ENCODE results near the gene DOP1B. TPM values are rescaled to one million over a fixed set of nuclear protein-coding genes. Genes with fewer than 3 reads are reported as not detected.

DOP1B gene
- total RNA-seq, 2 donors from 2014 or later = 6.5 to 7.0 TPM

DNA sequence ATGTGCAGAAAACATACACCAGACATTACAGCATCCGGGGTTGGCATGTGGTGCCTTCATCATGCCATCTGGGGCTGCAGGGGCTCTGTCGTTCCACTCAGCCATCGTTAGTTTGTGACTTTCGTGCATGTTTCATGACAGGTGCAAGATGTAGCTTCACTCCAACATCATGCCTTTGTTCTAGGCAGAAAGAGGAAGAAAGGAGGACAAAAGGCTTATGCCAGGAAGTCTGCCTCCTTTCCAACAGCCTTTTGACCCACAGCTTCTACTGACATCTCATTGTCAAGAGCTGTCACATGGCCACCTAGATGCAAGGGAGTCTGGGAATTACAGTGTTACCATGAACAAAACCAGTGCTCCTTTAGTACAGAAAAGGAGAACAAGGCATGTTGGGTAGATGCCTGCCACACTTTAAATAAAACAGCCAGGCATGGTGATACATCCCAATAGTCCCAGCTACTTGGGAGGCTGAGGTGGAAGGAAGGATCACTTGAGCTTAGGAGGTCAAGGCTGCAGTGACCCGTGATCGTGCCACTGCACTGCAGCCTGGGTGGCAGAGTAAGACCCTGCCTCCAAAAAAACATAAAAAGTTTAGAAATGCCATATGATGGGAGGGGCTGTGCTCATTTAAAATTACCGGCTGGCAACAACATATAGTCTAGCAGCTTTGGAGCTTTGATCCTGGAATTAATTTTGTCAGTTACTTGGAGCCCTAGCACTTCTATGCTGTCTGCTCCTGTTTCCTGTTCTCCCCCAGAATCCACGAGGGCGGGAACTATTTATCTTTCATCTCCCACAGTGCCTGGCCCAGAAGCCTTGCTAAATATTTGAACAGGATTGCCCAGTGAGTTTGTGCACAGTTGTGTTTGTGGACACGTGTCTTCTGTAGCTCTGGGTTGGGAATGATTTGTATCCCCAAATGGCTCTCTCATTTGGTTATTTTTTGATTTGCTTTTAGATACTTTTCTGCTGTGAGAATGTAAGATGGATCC lies 7.4 kb downstream of the DOP1B start:
- ATAC-seq (peak in 1 of 2 donors; percentile 34), DNase-seq (no peak)
- intact Hi-C loops (cut with DNase I) = no loop called here

DNA sequence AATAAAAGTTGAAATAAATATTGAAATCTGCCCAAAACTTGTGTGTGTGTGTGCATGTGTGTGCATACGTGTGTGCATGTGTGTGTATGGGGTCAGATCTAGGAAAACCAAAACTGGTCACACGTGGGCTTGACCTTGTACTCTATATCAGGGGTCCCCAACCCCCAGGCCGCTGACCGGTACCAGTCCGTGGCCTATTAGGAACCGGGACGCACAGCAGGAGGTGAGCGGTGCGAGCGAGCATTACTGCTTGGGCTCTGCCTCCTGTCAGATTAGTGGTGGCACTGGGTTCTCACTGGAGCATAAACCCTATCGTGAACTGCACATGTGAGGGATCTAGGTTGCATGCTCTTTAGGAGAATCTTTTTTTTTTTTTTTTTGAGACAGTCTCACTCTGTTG lies 8.7 kb downstream of the DOP1B start:
- DNase-seq (no peak), ATAC-seq (no peak)
- intact Hi-C loops (cut with DNase I) = no loop called here

DNA sequence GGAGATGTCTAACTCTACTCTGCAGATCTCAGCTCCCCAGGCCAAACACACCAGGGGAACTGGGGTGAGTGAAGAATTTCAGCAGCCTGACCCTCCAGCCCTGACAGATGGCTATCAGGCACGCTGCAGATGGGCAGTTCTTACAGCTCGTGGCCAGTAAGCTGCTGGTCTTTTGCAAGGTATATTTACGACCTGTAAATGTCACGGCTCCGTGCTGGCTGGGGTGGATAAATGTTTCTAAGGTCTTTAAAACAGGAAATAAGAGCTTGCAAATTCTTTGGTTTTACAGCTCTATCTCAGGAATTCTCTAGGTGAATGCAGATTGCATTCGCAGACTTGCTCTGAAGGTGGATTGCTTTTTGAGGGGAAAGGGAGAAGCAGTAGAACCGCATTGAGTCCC lies 10.1 kb downstream of the DOP1B start:
- no peak for ATAC-seq
- intact Hi-C loops (cut with DNase I) = no loop called here
- DNase-seq = no peak

DNA sequence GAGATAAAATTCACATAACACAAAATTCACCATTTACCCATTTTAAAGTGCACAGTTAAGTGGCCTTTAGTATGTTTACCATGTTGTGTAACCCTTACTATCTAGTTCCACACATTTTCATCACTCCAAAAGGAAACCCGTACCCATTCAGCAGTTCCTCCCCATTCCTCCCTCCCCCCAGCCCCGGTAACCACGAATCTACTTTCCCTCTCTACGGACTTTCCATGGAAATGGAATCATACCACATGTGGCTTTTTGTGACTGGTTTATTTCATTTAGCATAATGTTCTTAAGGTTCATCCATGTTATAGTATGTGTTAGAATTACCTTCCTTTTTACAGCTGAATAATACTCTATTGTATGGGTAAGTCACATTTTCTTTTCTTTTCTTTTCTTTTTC lies 10.9 kb downstream of the DOP1B start:
- ATAC-seq (no peak), DNase-seq (no peak)
- intact Hi-C loops (cut with DNase I) = no loop called here

DNA sequence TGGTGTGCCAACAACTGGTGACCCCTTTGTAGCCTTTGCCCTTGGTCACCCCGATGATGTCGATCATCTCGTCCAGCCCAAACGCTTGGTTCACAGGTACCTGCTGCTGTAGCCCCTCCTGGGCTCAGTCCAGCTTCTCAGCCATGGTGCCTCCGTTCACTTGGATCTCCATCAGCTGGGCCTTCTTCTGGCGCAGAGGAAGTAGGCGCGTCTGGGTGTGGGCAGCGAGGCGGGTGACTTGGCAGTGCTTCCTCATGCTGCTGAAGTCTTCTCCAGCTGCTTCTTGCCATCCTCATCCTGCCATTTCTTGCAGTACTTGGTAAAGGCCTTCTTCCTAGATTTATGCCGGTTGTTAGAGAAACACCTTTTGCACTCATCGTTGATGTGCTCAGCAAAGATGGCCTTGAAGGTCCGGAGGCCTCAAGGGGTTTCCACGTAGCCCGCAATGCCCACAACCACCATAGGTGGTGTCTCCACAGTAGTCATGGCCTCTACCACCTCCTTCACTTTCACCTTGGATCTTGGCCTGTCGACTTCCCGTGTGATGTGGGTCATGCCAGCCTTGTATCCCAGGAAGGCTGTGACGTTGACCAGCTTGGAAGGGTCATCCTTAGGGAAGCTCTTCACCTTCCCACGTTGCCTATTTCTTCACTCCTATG lies 13.0 kb downstream of the DOP1B start:
- intact Hi-C loops (cut with DNase I) = no loop called here
- DNase-seq (peak; percentile 28), ATAC-seq (no peak)

DNA sequence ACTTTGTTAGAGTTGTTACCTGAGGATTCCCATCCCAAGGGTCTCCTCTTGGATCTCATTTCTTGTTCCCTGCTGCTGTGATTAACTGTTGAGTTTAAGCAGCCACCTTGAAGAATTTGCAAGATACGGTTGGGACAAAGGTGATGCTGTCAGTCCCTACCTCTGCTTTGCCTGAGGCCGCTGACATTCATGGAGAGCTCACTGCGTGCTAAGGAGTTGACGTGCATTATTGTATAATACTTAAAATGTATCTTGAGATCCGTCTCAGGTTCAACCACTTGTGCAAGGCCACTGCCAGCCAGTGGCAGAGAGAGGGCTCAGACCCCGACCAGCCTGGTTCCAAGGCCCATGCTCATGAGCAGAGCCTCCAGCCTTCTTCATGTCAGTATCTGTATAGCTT lies 14.2 kb downstream of the DOP1B start:
- no peak for ATAC-seq
- DNase-seq = no peak
- intact Hi-C loops (cut with DNase I) = no loop called here

DNA sequence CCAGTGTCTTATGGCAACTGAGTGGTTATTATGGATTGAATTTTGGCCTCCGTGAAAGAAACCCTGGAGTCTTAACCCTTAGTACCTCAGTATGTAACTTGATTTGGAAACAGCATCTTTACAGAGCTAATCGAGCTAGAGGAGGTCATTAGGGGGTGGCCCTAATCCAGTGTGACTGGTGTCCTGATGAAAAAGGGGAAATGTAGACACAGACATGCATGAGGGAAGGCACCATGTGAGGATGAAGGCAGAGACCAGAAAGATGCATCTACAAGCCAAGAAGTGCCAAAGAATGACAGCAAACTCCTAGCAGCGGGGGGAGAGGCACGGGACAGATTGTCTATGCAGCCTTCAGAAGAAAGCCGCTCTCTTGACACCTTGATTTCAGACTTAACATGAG lies 14.7 kb downstream of the DOP1B start:
- ATAC-seq (peak in 1 of 2 donors; percentile 9), DNase-seq (no peak)
- intact Hi-C loops (cut with DNase I) = no loop called here

DNA sequence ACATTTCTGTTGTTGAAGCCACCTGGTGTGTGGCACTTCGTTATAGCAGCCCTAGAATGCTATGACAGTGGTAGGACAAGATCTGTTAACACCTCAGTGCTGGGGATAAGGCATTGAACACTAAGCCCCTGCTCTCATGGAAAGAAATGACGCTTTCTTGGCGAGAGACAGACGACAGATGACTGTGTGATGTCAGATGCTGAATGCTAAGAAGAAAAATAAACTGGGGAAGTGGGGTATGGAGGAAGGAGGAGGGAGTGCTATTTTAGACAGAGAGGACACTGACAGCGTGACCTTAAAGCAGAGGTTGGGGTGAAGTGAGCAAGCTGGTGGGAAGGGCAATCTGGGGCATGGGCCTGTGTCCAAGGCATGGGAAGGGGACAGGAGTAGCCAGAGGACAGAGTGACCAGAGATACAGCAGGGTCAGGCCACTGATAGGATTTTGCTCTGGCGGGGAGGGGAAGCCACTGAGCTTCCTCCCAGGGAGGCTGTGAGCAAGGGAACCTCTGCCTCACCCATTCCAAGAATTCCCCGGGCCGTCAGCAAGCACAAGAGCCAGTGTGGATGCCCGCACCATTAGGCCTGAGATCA lies 15.2 kb downstream of the DOP1B start:
- DNase-seq (peak; percentile 36), ATAC-seq (peak; percentile 59 to 79)
- intact Hi-C loops (cut with DNase I) = no loop called here

DNA sequence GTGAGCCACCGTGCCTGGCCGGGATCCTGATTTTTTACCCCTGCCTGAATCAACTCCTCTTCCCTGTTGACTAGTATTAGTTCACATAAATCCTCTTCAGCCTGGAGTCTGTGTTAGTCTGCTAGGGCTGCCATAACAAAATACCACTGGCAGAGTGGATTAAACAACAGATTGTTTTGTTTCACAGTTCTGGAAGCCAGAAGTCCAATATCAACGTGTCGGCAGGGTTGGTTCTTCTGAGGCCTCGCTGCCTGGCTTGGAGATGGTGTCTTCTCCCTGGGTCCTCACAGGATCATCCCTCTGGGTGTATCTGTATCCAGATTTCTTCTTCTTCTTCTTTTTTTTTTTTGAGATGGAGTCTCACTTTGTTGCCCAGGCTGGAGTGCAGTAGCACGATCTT lies 18.2 kb downstream of the DOP1B start:
- no peak for ATAC-seq
- DNase-seq = no peak
- intact Hi-C loops (cut with DNase I) = no loop called here

DNA sequence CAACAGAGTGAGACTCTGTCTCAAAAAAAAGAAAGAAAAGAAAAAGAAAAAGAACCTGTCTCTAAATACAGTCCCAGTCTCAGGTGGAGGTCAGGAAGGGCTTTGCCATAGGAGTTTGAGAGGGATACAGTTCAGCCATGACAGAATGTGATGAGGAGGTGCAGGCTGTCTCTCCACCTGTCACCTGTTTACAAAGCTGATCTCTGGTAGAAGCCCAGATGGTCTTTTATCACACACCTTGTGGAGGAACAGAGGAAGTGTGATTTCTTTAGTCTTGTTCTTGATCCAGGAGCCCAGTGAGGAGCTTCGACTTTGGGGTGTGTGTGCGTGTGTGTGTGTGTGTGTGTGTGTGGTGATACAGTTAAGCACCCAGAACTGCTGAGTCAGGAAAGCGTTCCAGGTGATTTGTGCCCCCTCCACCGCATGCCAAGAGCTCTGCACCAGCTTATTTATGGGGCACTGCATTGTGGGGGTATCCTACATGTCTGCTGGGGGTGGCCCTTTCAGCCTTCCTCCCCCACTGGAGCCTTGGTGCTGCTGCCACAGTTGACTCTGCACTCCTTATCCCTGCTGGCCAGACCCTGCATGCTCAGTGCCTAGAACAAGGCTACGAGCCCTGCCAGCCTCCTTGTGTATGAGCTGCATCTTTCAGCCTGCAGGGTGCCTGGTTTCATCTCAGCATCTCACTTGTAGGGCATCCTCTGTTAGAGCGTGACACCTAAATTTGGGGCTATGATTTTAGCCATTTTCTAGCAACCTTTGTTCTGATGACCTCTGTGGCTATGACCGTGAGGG lies 19.3 kb downstream of the DOP1B start:
- DNase-seq = no peak
- intact Hi-C loops (cut with DNase I) = no loop called here
- ATAC-seq = no peak

DNA sequence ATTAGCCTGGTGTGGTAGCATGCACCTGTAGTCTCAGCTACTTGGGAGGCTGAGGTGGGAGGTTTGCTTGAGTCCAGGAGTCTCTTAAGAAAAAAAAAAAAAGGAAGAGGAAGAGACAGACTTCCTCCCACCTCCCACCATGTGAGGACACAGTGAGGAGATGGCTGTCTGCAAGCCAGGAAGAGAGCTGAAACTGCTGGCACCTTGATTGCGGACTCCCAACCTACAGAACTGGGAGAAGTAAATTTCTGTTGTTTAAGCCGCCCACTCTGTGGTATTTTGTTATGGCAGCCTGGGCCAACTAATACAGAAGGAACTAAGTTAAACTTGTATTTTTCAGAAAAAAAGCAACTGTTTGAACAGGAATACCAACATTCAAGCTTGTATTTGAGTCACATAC lies 21.7 kb downstream of the DOP1B start:
- ATAC-seq (no peak), DNase-seq (no peak)
- intact Hi-C loops (cut with DNase I) = no loop called here

DNA sequence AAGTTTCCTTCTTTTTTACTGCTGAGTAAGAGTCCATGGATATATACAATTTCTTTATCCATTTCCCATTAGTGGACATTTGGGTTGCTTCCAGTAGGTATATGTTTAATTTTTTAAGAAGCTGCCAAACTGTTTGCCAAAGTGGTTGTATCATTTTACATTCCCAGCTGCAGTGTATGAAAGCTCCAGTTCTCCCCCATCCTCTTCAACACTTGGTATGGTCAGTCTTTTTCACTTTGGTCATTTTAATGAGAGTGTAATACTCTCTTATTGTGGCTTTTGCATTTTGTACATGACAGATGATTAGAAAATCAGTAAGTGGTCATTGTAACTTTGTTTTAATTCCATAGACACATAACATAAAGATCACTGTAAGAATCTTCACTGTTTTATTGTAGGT lies 22.5 kb downstream of the DOP1B start:
- intact Hi-C loops (cut with DNase I) = no loop called here
- no peak for ATAC-seq
- no peak for DNase-seq

DNA sequence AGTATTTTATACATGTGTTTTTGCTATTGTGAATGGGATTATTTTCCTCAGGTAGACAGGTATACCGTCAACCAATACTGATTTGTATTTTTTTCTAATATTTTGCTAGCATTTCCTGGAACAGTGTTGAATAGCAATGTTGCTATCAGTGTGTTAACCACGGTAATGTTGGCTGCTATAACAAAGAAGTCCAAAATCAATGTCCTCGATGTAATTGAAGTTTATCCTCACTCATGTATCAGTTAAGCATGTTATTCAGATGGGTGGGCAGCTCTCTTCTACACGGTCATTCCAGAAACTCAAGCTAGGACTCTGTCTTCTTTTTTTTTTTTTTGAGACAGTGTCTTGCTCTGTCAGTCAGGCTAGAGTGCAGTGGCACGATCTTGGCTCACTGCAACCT lies 24.3 kb downstream of the DOP1B start:
- intact Hi-C loops (cut with DNase I) = no loop called here
- no peak for ATAC-seq
- DNase-seq = no peak

DNA sequence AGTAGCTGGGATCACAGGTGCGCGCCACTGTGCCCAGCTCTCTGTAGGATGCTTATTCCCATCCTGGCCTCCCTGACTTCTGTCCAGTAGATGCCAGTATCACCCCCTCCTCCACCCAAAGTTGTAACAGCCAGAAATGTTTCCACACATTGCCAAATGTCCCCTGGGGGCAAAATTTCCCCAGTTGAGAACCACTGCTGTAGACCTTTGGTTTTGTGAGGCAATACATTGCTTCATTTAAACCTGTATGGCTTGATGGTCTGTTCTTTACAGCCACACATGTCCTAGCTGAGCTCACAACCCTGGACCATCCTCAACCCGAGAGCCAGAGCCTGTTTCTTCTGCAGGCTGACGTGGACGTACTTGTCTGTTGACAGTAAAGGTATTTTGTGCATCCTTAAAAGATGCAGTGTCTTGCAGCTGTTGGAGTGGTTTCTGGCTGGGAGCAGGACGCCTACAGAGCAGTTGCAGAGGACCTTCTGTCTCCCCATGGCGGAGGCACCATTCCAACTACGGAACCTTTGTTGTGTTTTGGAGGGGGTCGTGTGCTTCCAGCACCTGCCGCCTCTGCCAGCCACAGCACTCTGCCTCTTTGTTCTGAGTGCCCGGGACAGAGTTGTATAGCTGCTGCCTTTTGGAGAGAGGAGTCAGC lies 26.6 kb downstream of the DOP1B start:
- no peak for ATAC-seq
- intact Hi-C loops (cut with DNase I) = no loop called here
- DNase-seq = no peak

DNA sequence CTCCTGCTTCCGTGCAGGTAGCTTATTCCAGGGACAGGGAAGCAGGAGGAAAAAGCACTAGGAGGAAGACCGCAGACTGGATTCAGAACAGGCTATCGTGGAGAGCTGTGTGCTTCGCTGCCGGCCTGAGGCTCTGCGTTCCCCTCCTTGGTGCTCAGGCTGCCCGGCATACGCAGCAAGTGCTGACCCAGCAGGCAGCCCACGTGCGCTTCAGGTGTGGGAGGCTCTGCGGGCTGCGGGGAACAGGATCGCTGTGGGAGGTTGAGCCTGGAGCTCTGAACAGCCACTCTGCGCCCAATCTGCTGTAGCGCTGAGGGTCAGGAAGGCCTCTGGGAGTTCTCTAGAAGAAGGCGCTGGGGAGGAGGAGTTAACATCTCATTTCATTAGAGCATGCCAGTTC lies 27.9 kb downstream of the DOP1B start:
- intact Hi-C loops (cut with DNase I) = no loop called here
- no peak for ATAC-seq

DNA sequence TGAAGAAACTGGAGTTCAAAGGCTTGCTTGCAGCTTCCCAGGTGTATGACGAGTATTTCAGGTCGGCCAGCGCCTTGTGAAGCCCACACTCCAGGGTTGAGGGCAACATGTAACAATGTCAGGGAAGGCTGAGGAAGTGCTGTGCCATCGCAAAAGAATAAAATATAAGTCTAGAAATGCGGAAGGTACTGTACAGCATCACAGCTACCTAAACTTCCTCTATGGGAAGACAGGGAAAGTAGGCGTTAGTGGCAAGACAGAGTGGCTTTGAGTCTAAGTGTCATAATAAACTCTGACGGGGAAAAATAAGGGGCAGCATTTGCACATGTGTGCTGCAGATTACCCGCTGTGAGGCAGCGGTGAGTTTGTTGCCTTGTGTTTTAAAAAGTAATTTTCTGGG lies 28.9 kb downstream of the DOP1B start:
- ATAC-seq (no peak), DNase-seq (no peak)
- intact Hi-C loops (cut with DNase I) = no loop called here

More for the DNA sequence above, 27.9 kb downstream of the DOP1B start:
- DNase-seq = no peak

DNA sequence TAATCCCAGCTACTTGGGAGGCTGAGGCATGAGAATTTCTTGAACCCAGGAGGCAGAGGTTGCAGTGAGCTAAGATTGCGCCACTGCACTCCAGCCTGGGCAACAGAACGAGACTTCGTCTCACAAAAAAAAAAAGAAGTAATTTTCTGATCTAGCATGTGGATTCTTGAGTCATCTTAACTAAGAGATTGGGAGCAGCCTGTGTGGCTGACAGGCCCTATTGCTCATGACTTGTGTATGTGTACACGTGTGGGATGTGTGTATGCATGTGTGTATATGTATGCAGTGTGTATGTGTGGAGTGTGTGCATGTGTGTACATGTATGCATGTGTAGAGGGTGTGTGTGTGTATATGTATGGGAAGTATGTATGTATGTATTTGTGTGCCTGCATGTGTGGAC lies 29.5 kb downstream of the DOP1B start:
- intact Hi-C loops (cut with DNase I) = no loop called here
- ATAC-seq (no peak), DNase-seq (no peak)

DNA sequence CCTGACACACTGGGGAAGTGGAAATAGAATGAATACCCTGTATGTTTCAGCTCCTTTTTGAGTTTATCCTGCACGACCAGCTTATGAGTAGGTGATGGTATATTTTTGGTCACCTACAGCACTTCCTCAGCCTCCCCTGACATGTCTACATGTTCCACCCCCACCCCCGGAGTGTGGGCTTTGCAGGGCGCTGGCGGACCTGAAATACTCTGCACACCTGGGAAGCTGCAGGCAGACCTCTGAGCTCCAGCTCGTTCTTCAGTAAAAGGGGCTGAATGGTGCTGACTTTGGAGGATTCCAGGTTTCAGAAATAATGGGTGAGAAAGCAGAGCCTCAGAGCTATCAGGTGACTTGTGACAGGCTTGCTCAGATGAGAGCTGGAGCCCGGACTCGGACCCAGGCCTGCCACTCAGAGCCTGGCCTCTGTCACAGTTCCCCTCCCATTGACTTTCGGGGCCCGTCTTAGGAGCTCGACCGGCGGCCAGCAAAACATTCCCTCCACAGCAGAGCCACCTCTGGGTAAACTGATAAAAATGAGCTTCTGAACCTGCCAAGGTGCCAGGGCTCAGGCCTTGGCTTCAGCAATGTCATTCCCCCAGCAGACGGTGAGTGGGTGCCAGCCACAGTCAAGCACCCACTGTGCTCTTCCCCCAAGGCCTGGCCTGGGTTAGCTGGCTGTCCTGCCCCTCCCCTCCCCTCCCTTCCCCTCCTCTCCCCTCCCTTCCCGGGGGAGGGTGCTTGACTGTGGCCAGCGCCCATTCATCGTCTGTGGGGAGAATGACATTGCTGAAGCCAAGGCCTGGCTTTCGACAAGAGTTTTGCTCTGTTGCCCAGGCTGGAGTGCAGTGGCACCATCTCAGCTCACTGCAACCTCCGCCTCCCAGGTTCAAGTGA lies 30.1 kb downstream of the DOP1B start:
- ATAC-seq (peak; percentile 66 to 68), DNase-seq (no peak)
- intact Hi-C loops (cut with DNase I) = no loop called here
